B cell (primary cell): ENCODE measurements around the gene DCT.

Source experiments
- EZH2 ChIP-seq: IDR thresholded peaks from 2 replicates; pipeline ENCODE4 v1.6.1; 2012; ENCODE audit warnings: borderline replicate concordance, low read depth, mild to moderate bottlenecking, moderate library complexity, low read length; ENCODE audit not compliant: insufficient read depth, poor library complexity, severe bottlenecking
- TF ChIP-seq, protein P1 (sequence below): fragments of 200-600 bp; IDR thresholded peaks from one replicate; pipeline ENCODE4 v1.8.0; 2022; ENCODE audit warnings: antibody characterized with exemption, mild to moderate bottlenecking

DNA sequence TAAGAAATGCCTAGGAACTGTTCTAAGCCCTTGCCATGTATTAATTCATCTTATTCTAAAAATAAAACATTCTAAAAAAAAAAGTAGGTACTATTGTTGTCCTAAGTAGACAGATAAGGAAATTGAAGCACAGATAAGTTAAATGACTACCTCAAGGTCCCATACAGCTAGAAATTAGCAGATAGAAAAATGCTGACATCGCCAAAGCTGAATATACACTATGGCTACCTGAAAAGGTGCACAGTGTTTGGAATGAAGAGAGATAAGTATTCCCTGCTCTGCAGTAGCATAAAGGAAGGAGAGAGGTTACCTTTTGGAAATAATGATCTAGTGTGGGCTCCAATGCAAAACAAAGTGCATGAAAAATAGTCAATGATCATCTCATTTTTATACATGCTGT, 65.3 kb downstream of the DCT start:
- TF ChIP-seq, protein P1, sequence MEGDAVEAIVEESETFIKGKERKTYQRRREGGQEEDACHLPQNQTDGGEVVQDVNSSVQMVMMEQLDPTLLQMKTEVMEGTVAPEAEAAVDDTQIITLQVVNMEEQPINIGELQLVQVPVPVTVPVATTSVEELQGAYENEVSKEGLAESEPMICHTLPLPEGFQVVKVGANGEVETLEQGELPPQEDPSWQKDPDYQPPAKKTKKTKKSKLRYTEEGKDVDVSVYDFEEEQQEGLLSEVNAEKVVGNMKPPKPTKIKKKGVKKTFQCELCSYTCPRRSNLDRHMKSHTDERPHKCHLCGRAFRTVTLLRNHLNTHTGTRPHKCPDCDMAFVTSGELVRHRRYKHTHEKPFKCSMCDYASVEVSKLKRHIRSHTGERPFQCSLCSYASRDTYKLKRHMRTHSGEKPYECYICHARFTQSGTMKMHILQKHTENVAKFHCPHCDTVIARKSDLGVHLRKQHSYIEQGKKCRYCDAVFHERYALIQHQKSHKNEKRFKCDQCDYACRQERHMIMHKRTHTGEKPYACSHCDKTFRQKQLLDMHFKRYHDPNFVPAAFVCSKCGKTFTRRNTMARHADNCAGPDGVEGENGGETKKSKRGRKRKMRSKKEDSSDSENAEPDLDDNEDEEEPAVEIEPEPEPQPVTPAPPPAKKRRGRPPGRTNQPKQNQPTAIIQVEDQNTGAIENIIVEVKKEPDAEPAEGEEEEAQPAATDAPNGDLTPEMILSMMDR = no peak
- TF ChIP-seq EZH2 = no peak
